ENCODE measurements around the gene LMO4.

LMO4 gene

GRCh38 chr1:87327376-87328271, 1.1 kb upstream of the LMO4 start:
- H3K27ac ChIP-seq, result peak overlapping the region; percentile 91
- TF ChIP-seq, protein P1, sequence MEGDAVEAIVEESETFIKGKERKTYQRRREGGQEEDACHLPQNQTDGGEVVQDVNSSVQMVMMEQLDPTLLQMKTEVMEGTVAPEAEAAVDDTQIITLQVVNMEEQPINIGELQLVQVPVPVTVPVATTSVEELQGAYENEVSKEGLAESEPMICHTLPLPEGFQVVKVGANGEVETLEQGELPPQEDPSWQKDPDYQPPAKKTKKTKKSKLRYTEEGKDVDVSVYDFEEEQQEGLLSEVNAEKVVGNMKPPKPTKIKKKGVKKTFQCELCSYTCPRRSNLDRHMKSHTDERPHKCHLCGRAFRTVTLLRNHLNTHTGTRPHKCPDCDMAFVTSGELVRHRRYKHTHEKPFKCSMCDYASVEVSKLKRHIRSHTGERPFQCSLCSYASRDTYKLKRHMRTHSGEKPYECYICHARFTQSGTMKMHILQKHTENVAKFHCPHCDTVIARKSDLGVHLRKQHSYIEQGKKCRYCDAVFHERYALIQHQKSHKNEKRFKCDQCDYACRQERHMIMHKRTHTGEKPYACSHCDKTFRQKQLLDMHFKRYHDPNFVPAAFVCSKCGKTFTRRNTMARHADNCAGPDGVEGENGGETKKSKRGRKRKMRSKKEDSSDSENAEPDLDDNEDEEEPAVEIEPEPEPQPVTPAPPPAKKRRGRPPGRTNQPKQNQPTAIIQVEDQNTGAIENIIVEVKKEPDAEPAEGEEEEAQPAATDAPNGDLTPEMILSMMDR (conservative IDR thresholded peaks at IDR 0.05), result no peak

DNA sequence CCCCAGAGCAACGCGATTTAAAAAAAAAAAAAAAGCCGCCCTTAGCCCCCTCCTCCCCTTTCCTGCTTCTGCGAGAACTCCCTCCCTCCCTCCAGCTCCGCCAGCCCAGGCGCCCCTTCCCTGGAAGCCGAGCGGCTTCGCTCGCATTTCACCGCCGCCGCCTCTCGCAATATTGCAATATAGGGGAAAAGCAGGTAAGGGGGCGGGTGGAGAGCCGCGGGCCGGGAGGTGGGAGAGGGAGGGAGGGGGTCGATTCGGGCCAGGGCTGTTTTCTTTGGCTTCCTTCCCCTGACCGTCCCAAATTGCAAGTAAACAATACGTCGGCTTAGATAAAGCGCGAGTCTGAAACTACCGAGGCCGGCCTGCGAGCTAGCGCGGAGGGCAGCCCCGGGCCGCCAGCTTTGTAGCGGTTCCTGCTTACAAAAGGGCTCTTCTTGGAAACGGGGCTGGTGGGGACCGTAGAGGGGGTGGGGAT, 408 bp downstream of the LMO4 start:
- H3K27ac ChIP-seq, result peak overlapping the region; percentile 91
- TF ChIP-seq, protein P1 (conservative IDR thresholded peaks at IDR 0.05), result no peak

DNA sequence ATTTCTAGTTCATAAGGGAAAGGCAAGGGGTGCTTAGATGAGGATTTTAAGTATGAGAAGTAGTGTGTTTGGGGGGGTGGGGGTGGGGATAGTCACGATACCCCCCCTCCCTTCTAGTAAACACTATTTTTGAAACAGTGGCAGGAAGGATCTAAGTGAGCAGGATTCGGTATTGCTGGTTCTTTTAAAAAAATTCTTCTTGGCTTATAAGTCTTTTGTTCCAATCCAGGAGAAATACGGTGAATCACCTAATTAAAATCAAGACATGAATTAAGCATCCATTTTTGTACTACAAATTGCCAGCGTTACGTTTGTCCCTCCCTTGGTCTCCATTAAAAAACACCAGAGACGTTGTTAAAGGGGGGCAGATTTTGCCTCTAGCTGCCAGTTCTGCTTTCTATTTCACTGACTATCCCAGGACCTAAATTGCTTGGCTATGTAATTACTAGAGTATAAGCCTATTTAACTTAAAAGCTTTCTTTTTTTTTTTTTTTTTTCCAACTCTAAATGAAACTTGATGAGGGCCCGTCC, 911 bp downstream of the LMO4 start:
- TF ChIP-seq, protein P1 (conservative IDR thresholded peaks at IDR 0.05), result no peak

DNA sequence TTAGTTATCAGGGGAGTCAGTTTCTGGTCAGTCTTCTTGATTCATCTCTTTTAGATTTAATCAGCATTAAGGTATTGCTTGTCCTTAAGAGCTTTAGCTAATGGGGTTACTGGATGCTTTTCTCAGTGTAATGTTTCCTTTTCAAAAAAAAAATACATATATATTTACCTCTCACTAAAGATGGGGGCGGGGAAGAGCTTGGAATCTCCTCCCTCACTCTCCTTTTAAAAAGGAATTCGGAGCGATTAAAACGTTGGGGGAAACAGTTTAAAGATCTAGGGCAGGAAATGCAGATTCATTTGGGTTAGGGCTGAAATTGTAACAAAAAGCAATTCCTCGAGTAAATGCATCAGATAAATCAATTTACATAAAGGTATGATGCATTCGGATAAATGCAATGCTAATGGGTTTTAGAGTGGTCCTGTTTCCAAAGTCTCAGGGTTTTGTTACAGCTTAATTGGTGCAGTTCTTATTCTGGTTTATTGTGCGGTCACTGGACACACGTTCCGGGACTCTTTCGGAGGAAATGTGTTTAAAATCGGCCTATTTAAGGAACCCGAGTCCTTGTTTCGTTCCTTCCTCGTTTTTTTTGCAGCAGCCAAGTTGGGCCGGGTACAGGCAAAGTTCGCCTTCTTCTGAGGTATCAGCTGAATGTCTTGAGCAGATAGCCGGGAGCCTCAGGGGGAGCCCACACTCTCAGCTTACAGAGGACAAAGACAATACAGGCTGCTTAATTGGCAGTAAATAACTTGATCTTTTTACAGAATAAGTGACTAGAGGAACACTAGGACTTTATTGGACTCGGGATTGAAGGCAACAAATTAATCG, 1.6 kb downstream of the LMO4 start:
- TF ChIP-seq, protein P1 (conservative IDR thresholded peaks at IDR 0.05), result no peak
- H3K27ac ChIP-seq, result peak overlapping the region; percentile 91

More for the DNA sequence above, 911 bp downstream of the LMO4 start:
- H3K27ac ChIP-seq, result peak overlapping the region; percentile 91

DNA sequence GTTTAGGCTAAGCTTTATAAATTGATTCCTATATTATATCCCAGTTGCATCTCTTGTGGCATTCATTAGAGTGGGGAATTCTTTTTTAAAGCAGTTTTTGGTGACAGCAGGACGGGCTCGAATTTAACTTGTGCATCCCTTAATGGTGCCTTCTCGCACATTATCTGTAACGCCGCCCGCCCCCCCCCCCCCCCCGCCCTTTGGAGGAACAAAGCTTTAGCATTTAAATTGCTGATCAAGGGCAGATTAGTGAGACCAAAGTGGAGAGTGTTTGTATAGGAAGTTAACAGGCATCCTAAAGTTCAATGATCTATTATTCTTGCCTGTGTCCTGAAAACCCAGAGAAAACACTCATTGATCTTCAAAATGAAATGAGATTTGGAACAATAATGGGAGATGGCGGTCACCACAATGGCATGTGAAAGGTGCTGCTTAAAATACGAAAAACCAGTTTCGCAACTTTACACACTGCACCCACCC, 2.2 kb downstream of the LMO4 start:
- peak overlapping the region; percentile 91 for H3K27ac ChIP-seq
- TF ChIP-seq, protein P1 (conservative IDR thresholded peaks at IDR 0.05), result no peak

- H3K27ac ChIP-seq, result peak overlapping the region; percentile 91
- TF ChIP-seq, protein P1 (conservative IDR thresholded peaks at IDR 0.05), result peak; percentile 32; the same call in 1 of the 2 replicates
Measured at GRCh38 chr1:87331365-87332241, 2.9 kb downstream of the LMO4 start.

Data from VCaP (cell line).